HEK293 (cell line): ENCODE results near the gene DLL4.

Experiments used
- CTCF ChIP-seq: fragments of 450-650 bp; formaldehyde crosslinking; IDR thresholded peaks from 2 replicates; pipeline ENCODE4 v1.5.1; 2016; ENCODE audit warnings: missing biosample characterization, missing genetic modification characterization
- GLIS2 ChIP-seq: fragments of 450-650 bp; formaldehyde crosslinking; IDR thresholded peaks from 2 replicates; pipeline ENCODE4 v1.5.1; 2016; ENCODE audit warnings: missing biosample characterization, missing genetic modification characterization
- HIC1 ChIP-seq: fragments of 450-650 bp; formaldehyde crosslinking; IDR thresholded peaks from 2 replicates; pipeline ENCODE4 v1.5.1; 2016; ENCODE audit warnings: missing biosample characterization, missing genetic modification characterization
- IKZF3 ChIP-seq: fragments of 450-650 bp; IDR thresholded peaks from 2 replicates; pipeline ENCODE4 v1.5.0; 2018; ENCODE audit warnings: missing biosample characterization, mild to moderate bottlenecking, missing genetic modification characterization, moderate library complexity
- KLF1 ChIP-seq: fragments of 450-650 bp; formaldehyde crosslinking; IDR thresholded peaks from 2 replicates; pipeline ENCODE4 v1.5.1; 2016; ENCODE audit warnings: missing biosample characterization, missing genetic modification characterization
- KLF10 ChIP-seq: fragments of 450-650 bp; IDR thresholded peaks from 2 replicates; pipeline ENCODE4 v1.5.1; 2018; ENCODE audit warnings: missing biosample characterization, mild to moderate bottlenecking, missing genetic modification characterization
- KLF16 ChIP-seq: fragments of 450-650 bp; formaldehyde crosslinking; IDR thresholded peaks from 2 replicates; pipeline ENCODE4 v1.5.1; 2017; ENCODE audit warnings: missing biosample characterization, missing genetic modification characterization
- SETDB1 ChIP-seq: IDR thresholded peaks from one replicate; pipeline ENCODE4 v1.6.1; 2017; ENCODE audit warnings: mild to moderate bottlenecking, low read length, moderate library complexity, mixed read lengths; ENCODE audit not compliant: insufficient read length
- SP2 ChIP-seq: fragments of 450-650 bp; formaldehyde crosslinking; IDR thresholded peaks from 2 replicates; pipeline ENCODE4 v1.5.1; 2016; ENCODE audit warnings: missing biosample characterization, missing genetic modification characterization
- SP3 ChIP-seq: fragments of 450-650 bp; formaldehyde crosslinking; IDR thresholded peaks from 2 replicates; pipeline ENCODE4 v1.5.1; 2016; ENCODE audit warnings: missing biosample characterization, missing genetic modification characterization
- ZBTB10 ChIP-seq: fragments of 450-650 bp; formaldehyde crosslinking; IDR thresholded peaks from 2 replicates; pipeline ENCODE4 v1.5.1; 2016; ENCODE audit warnings: missing biosample characterization, missing genetic modification characterization
- ZBTB17 ChIP-seq: fragments of 450-650 bp; formaldehyde crosslinking; IDR thresholded peaks from 2 replicates; pipeline ENCODE4 v1.5.1; 2016; ENCODE audit warnings: missing biosample characterization, missing genetic modification characterization
- ZBTB48 ChIP-seq: fragments of 450-650 bp; formaldehyde crosslinking; IDR thresholded peaks from 2 replicates; pipeline ENCODE4 v1.5.1; 2016; ENCODE audit warnings: missing biosample characterization, missing genetic modification characterization
- ZBTB8A ChIP-seq: fragments of 450-650 bp; formaldehyde crosslinking; IDR thresholded peaks from 2 replicates; pipeline ENCODE4 v1.5.1; 2016; ENCODE audit warnings: missing biosample characterization, missing genetic modification characterization
- ZEB2 ChIP-seq: fragments of 450-650 bp; formaldehyde crosslinking; IDR thresholded peaks from 2 replicates; pipeline ENCODE4 v1.5.1; 2016; ENCODE audit warnings: missing biosample characterization, missing genetic modification characterization
- ZFHX2 ChIP-seq: fragments of 450-650 bp; formaldehyde crosslinking; conservative IDR thresholded peaks from 2 replicates; pipeline ENCODE4 v1.5.1; 2016; ENCODE audit warnings: missing biosample characterization, missing genetic modification characterization
- ZFP37 ChIP-seq: fragments of 450-650 bp; formaldehyde crosslinking; IDR thresholded peaks from 2 replicates; pipeline ENCODE4 v1.5.1; 2016; ENCODE audit warnings: missing biosample characterization, missing genetic modification characterization
- ZNF175 ChIP-seq: fragments of 450-650 bp; formaldehyde crosslinking; IDR thresholded peaks from 2 replicates; pipeline ENCODE4 v1.5.1; 2016; ENCODE audit warnings: missing biosample characterization, missing genetic modification characterization
- ZNF2 ChIP-seq: fragments of 450-650 bp; formaldehyde crosslinking; IDR thresholded peaks from 2 replicates; pipeline ENCODE4 v1.5.1; 2016; ENCODE audit warnings: missing biosample characterization, missing genetic modification characterization
- ZNF335 ChIP-seq: fragments of 450-650 bp; formaldehyde crosslinking; conservative IDR thresholded peaks from 2 replicates; pipeline ENCODE4 v1.5.1; 2016; ENCODE audit warnings: missing biosample characterization, missing genetic modification characterization
- ZNF341 ChIP-seq: fragments of 450-650 bp; formaldehyde crosslinking; IDR thresholded peaks from 2 replicates; pipeline ENCODE4; 2016; ENCODE audit warnings: low read depth, missing biosample characterization, missing genetic modification characterization
- ZNF394 ChIP-seq: fragments of 450-650 bp; formaldehyde crosslinking; IDR thresholded peaks from 2 replicates; pipeline ENCODE4 v1.5.1; 2016; ENCODE audit warnings: missing biosample characterization, missing genetic modification characterization, mild to moderate bottlenecking, moderate library complexity, borderline replicate concordance
- ZNF423 ChIP-seq: fragments of 450-650 bp; formaldehyde crosslinking; IDR thresholded peaks from 2 replicates; pipeline ENCODE4 v1.5.1; 2016; ENCODE audit warnings: missing biosample characterization, missing genetic modification characterization
- ZNF600 ChIP-seq: fragments of 450-650 bp; formaldehyde crosslinking; IDR thresholded peaks from 2 replicates; pipeline ENCODE4 v1.5.1; 2016; ENCODE audit warnings: missing biosample characterization, missing genetic modification characterization
- ZNF623 ChIP-seq: fragments of 450-650 bp; formaldehyde crosslinking; IDR thresholded peaks from 2 replicates; pipeline ENCODE4 v1.5.1; 2016; ENCODE audit warnings: missing biosample characterization, missing genetic modification characterization
- TF ChIP-seq, protein P1 (sequence below): fragments of 450-650 bp; formaldehyde crosslinking; IDR thresholded peaks from 2 replicates; pipeline ENCODE4 v1.5.1; 2017; ENCODE audit warnings: missing biosample characterization, missing genetic modification characterization

DLL4 gene

GRCh38 chr15:40906091-40906990, 22.8 kb upstream of the DLL4 start (continued):
- TF ChIP-seq ZNF623 (tag by site-specific recombination) = no peak
- TF ChIP-seq ZNF175 (tag by site-specific recombination) = no peak
- 0 out of 2 replicates have a peak, but pooled peaks have one; percentile 33 for TF ChIP-seq KLF16 (tag by site-specific recombination)
- TF ChIP-seq CTCF (tag by site-specific recombination) = peak; percentile 88
- TF ChIP-seq ZNF423 (tag by site-specific recombination) = 0 out of 2 replicates have a peak, but pooled peaks have one; percentile 26
- peak; percentile 40; the same call in 1 of the 2 replicates for TF ChIP-seq SP3 (tag by site-specific recombination)
- TF ChIP-seq ZBTB10 = 0 out of 2 replicates have a peak, but pooled peaks have one; percentile 37
- TF ChIP-seq ZNF394 = peak; percentile 82; the same call in 1 of the 2 replicates
- TF ChIP-seq GLIS2 = peak; percentile 96
- TF ChIP-seq, protein P1, sequence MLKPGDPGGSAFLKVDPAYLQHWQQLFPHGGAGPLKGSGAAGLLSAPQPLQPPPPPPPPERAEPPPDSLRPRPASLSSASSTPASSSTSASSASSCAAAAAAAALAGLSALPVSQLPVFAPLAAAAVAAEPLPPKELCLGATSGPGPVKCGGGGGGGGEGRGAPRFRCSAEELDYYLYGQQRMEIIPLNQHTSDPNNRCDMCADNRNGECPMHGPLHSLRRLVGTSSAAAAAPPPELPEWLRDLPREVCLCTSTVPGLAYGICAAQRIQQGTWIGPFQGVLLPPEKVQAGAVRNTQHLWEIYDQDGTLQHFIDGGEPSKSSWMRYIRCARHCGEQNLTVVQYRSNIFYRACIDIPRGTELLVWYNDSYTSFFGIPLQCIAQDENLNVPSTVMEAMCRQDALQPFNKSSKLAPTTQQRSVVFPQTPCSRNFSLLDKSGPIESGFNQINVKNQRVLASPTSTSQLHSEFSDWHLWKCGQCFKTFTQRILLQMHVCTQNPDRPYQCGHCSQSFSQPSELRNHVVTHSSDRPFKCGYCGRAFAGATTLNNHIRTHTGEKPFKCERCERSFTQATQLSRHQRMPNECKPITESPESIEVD (tag by site-specific recombination) = no peak
- no peak for TF ChIP-seq SETDB1
- TF ChIP-seq ZBTB17 (tag by site-specific recombination) = 0 out of 2 replicates have a peak, but pooled peaks have one; percentile 40
- peak; percentile 76 for TF ChIP-seq ZBTB8A (tag by site-specific recombination)
- peak; percentile 75 for TF ChIP-seq KLF1
- TF ChIP-seq ZNF341 (tag by site-specific recombination) = no peak
- TF ChIP-seq ZBTB48 (tag by site-specific recombination) = peak; percentile 60; the same call in 1 of the 2 replicates
- TF ChIP-seq KLF10 = peak; percentile 95
- 0 out of 2 replicates have a peak, but pooled peaks have one; percentile 43 for TF ChIP-seq ZNF2 (tag by site-specific recombination)
- peak; percentile 44 for TF ChIP-seq ZFHX2 (tag by site-specific recombination)
- peak; percentile 26; the same call in 1 of the 2 replicates for TF ChIP-seq IKZF3 (tag by site-specific recombination)
- peak; percentile 53 for TF ChIP-seq ZEB2
- TF ChIP-seq SP2 (tag by site-specific recombination) = peak; percentile 34
- peak; percentile 38 for TF ChIP-seq ZNF335 (tag by site-specific recombination)
- peak; percentile 54; the same call in 1 of the 2 replicates for TF ChIP-seq HIC1 (tag by site-specific recombination)
- TF ChIP-seq ZFP37 = peak; percentile 80; the same call in 1 of the 2 replicates
- TF ChIP-seq ZNF600 (tag by site-specific recombination) = no peak
